K562 (cell line): ENCODE results near the gene ABHD16A. TPM values are rescaled to one million over a fixed set of nuclear protein-coding genes. Genes with fewer than 3 reads are reported as not detected.

Experiments used
- ADNP ChIP-seq: fragments of 200-800 bp; sonication (Bioruptor generic); IDR thresholded peaks from 2 replicates; pipeline ENCODE4 v1.6.1; 2016; ENCODE audit warnings: missing genetic modification characterization, missing compliant biosample characterization
- C11orf30 ChIP-seq: fragments of 450-650 bp; IDR thresholded peaks from 2 replicates; pipeline ENCODE4 v1.6.1; 2016; ENCODE audit warnings: low read depth, mild to moderate bottlenecking
- ETS2 ChIP-seq: IDR thresholded peaks from 2 replicates; pipeline ENCODE4 v1.6.1; 2016; ENCODE audit warnings: borderline replicate concordance, missing genetic modification characterization, mild to moderate bottlenecking, moderate library complexity, missing compliant biosample characterization; ENCODE audit not compliant: poor library complexity, severe bottlenecking
- ETV5 ChIP-seq: sonication (generic); formaldehyde crosslinking; IDR thresholded peaks from 2 replicates; pipeline ENCODE4 v1.4.0; 2020; ENCODE audit warnings: low read depth, mild to moderate bottlenecking, missing genetic modification reagents
- MTA1 ChIP-seq: fragments of 450-650 bp; IDR thresholded peaks from 2 replicates; pipeline ENCODE4 v1.6.1; 2017; ENCODE audit warnings: borderline replicate concordance
- NCOR1 ChIP-seq: fragments of 450-650 bp; IDR thresholded peaks from 2 replicates; pipeline ENCODE4 v1.6.1; 2016; ENCODE audit warnings: mild to moderate bottlenecking, moderate library complexity
- NR2C2 ChIP-seq, 2 experiments: fragments of 200-800 bp in 1 of 2; sonication (Bioruptor generic) in 1 of 2; sonication (generic) in 1 of 2; formaldehyde crosslinking in 1 of 2; IDR thresholded peaks; 2 replicates each; pipeline versions ENCODE4 v1.6.1 to v1.8.0; 2016 to 2022; ENCODE audit warnings: mild to moderate bottlenecking in 1 of 2, missing compliant biosample characterization in 1 of 2, missing genetic modification characterization in 1 of 2, missing genetic modification reagents in 1 of 2
- PML ChIP-seq: IDR thresholded peaks from 2 replicates; pipeline ENCODE4 v1.6.1; 2012; ENCODE audit warnings: low read length, inconsistent platforms
- RBM17 ChIP-seq: fragments of 200-400 bp; formaldehyde crosslinking; IDR thresholded peaks from 2 replicates; pipeline ENCODE4 v1.6.1; 2017; ENCODE audit warnings: low read depth, mild to moderate bottlenecking, low read length, borderline replicate concordance
- SMC3 ChIP-seq: conservative IDR thresholded peaks from 2 replicates; pipeline ENCODE4 v1.6.1; 2011; ENCODE audit warnings: low read depth, low read length, improper control_type of control experiment; ENCODE audit not compliant: insufficient read depth
- U2AF1 ChIP-seq: fragments of 200-400 bp; formaldehyde crosslinking; optimal IDR thresholded peaks from 2 replicates; pipeline ENCODE3; 2017; ENCODE audit warnings: mild to moderate bottlenecking, low read depth, low read length, moderate library complexity
- VEZF1 ChIP-seq: fragments of 200-800 bp; sonication (Bioruptor generic); IDR thresholded peaks from 2 replicates; pipeline ENCODE4 v1.6.1; 2017; ENCODE audit warnings: missing genetic modification characterization, missing compliant biosample characterization
- ZBTB17 ChIP-seq: fragments of 450-650 bp; formaldehyde crosslinking; IDR thresholded peaks from 2 replicates; pipeline ENCODE4 v1.4.0; 2020; ENCODE audit warnings: mild to moderate bottlenecking
- ZNF121 ChIP-seq: sonication (generic); formaldehyde crosslinking; conservative IDR thresholded peaks from 2 replicates; pipeline ENCODE4 v1.8.0; 2022; ENCODE audit warnings: missing genetic modification reagents
- ZNF146 ChIP-seq: IDR thresholded peaks from one replicate; pipeline ENCODE4 v1.6.1; 2018; ENCODE audit warnings: missing compliant biosample characterization; ENCODE audit not compliant: unreplicated experiment
- ZNF165 ChIP-seq: fragments of 250-450 bp; sonication (Bioruptor Pico); IDR thresholded peaks from 2 replicates; pipeline ENCODE4 v1.4.0; 2020; ENCODE audit warnings: borderline replicate concordance
- ZNF175 ChIP-seq: fragments of 200-800 bp; sonication (Bioruptor generic); IDR thresholded peaks from 2 replicates; pipeline ENCODE4 v1.6.1; 2016; ENCODE audit warnings: low read depth, mild to moderate bottlenecking, missing genetic modification characterization, missing compliant biosample characterization
- ZNF507 ChIP-seq: conservative IDR thresholded peaks from 2 replicates; pipeline ENCODE4 v1.6.1; 2017; ENCODE audit warnings: missing genetic modification characterization, missing compliant biosample characterization
- ZZZ3 ChIP-seq: fragments of 450-650 bp; IDR thresholded peaks from 2 replicates; pipeline ENCODE4 v1.6.1; 2016; ENCODE audit warnings: antibody characterized with exemption, mild to moderate bottlenecking, moderate library complexity
- polyA plus RNA-seq, 8 experiments: library from polyadenylated mRNA; depleted of rRNA in 4 of 8; stranded (reverse) in 5 of 8; unstranded in 3 of 8; fragments of >200 nt; fragmentation: Nextera tagmentation in 2 of 8; fragmentation: Illumina TruSeq in 1 of 8; extraction: Ambion mirVana in 2 of 8; extraction: Trizol in 1 of 8; gene quantifications; 2 replicates each; pipeline versions ENCODE4 v1.2.1 to v1.2.3, GENCODE V29; 2011 to 2014; ENCODE audit warnings: inconsistent platforms in 1 of 8, missing spikeins in 1 of 8
- total RNA-seq, 7 experiments: library from RNA; depleted of rRNA in 6 of 7; stranded (reverse); fragments of >200 nt in 6 of 7; fragmentation: Illumina TruSeq in 2 of 7; extraction: Trizol in 2 of 7; gene quantifications; 2 replicates each; pipeline versions ENCODE4 v1.2.1 to v1.2.3, GENCODE V29; 2011 to 2021; ENCODE audit warnings: low replicate concordance in 1 of 7
- TF ChIP-seq, protein P1 (sequence below): fragments of 250-450 bp; sonication (Bioruptor Pico); IDR thresholded peaks from 2 replicates; pipeline ENCODE4 v1.5.1; 2021; ENCODE audit warnings: mild to moderate bottlenecking
- TF ChIP-seq, protein P2 (sequence below): fragments of 250-450 bp; sonication (Bioruptor Pico); IDR thresholded peaks from 2 replicates; pipeline ENCODE4 v1.5.0; 2020; ENCODE audit warnings: mild to moderate bottlenecking
- TF ChIP-seq, protein P3 (sequence below): fragments of 250-450 bp; sonication (Bioruptor Pico); IDR thresholded peaks from 2 replicates; pipeline ENCODE4 v1.8.0; 2022; ENCODE audit warnings: inconsistent platforms, mild to moderate bottlenecking, moderate library complexity, borderline replicate concordance

ABHD16A gene
- total and polyA plus RNA-seq, 9 of the 15 experiments (the other 6 are each of a cell fraction or from before 2014, with no cell fraction given), result 25.8 to 120 (median 81.6) TPM

- TF ChIP-seq, protein P1, sequence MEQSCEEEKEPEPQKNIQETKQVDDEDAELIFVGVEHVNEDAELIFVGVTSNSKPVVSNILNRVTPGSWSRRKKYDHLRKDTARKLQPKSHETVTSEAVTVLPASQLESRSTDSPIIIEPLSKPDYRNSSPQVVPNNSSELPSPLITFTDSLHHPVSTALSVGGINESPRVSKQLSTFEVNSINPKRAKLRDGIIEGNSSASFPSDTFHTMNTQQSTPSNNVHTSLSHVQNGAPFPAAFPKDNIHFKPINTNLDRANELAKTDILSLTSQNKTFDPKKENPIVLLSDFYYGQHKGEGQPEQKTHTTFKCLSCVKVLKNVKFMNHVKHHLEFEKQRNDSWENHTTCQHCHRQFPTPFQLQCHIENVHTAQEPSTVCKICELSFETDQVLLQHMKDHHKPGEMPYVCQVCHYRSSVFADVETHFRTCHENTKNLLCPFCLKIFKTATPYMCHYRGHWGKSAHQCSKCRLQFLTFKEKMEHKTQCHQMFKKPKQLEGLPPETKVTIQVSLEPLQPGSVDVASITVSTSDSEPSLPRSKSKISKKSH, result no peak
- TF ChIP-seq C11orf30 (no peak), ZZZ3 (no peak), ZNF175 (peak; percentile 16; the same call in 1 of the 2 replicates), MTA1 (no peak), RBM17 (no peak), ETV5 (CRISPR knock-in tag) (peak; percentile 99), ETS2 (tag) (no peak), ADNP (tag) (no peak), SMC3 (no peak; the same call in 1 of the 2 replicates), ZNF146 (CRISPR knock-in tag) (no peak), NR2C2 (CRISPR knock-in tag; IDR thresholded peaks at IDR 0.05) (peak; percentile 42; the same call in 1 of the 2 replicates), NR2C2 (tag; IDR thresholded peaks at IDR 0.05) (peak; percentile 98), ZBTB17 (peak; percentile 17; the same call in 1 of the 2 replicates), ZNF507 (tag) (no peak), ZNF121 (0 out of 2 replicates have a peak, but pooled peaks have one; percentile 15), VEZF1 (CRISPR knock-in tag) (no peak), ZNF165 (CRISPR knock-in tag) (0 out of 2 replicates have a peak, but pooled peaks have one; percentile 42), NCOR1 (no peak), PML (peak; percentile 71), U2AF1 (no peak)
- TF ChIP-seq, protein P2, sequence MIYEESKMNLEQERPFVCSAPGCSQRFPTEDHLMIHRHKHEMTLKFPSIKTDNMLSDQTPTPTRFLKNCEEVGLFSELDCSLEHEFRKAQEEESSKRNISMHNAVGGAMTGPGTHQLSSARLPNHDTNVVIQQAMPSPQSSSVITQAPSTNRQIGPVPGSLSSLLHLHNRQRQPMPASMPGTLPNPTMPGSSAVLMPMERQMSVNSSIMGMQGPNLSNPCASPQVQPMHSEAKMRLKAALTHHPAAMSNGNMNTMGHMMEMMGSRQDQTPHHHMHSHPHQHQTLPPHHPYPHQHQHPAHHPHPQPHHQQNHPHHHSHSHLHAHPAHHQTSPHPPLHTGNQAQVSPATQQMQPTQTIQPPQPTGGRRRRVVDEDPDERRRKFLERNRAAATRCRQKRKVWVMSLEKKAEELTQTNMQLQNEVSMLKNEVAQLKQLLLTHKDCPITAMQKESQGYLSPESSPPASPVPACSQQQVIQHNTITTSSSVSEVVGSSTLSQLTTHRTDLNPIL (CRISPR knock-in tag), result no peak
- TF ChIP-seq, protein P3, sequence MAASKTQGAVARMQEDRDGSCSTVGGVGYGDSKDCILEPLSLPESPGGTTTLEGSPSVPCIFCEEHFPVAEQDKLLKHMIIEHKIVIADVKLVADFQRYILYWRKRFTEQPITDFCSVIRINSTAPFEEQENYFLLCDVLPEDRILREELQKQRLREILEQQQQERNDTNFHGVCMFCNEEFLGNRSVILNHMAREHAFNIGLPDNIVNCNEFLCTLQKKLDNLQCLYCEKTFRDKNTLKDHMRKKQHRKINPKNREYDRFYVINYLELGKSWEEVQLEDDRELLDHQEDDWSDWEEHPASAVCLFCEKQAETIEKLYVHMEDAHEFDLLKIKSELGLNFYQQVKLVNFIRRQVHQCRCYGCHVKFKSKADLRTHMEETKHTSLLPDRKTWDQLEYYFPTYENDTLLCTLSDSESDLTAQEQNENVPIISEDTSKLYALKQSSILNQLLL, result no peak
Observed at GRCh38 chr6:31652925-31653724, 50.0 kb downstream of the ABHD16A start (continued).
